ENCODE measurements around the gene UGT1A7. TPM values are rescaled to one million over a fixed set of nuclear protein-coding genes. Genes with fewer than 3 reads are reported as not detected.

Gene UGT1A7
- total RNA-seq, 1 experiment from 2014 or later, result not detected

- DNase-seq (ENCODE audit: extremely low read depth, low read depth), result no peak
These were observed 76.4 kb downstream of the UGT1A7 start for GRCh38 chr2:233758141-233758540.

- no peak for DNase-seq (ENCODE audit: extremely low read depth, low read depth)
These were observed 77.1 kb downstream of the UGT1A7 start for GRCh38 chr2:233758849-233759248.

- no peak for DNase-seq (ENCODE audit: extremely low read depth, low read depth)
These were observed 78.3 kb downstream of the UGT1A7 start, which contains the start of gene UGT1A1 for GRCh38 chr2:233760043-233760442. TSS of gene UGT1A1 (plus strand) at chr2:233760270. CDS start at chr2:233760288, 18 bp downstream.

- DNase-seq (ENCODE audit: extremely low read depth, low read depth), result no peak
These were observed 79.5 kb downstream of the UGT1A7 start for GRCh38 chr2:233761040-233761769.

- DNase-seq (ENCODE audit: extremely low read depth, low read depth), result no peak
These were observed 82.6 kb downstream of the UGT1A7 start for GRCh38 chr2:233764264-233764663.

- no peak for DNase-seq (ENCODE audit: extremely low read depth, low read depth)
These were observed 83.1 kb downstream of the UGT1A7 start for GRCh38 chr2:233764761-233765160.

- DNase-seq (ENCODE audit: extremely low read depth, low read depth), result no peak
These were observed 84.7 kb downstream of the UGT1A7 start for GRCh38 chr2:233766416-233766815.

- no peak for DNase-seq (ENCODE audit: extremely low read depth, low read depth)
These were observed 86.4 kb downstream of the UGT1A7 start for GRCh38 chr2:233768076-233768475.

- no peak for DNase-seq (ENCODE audit: extremely low read depth, low read depth)
These were observed 87.6 kb downstream of the UGT1A7 start for GRCh38 chr2:233769260-233769659.

GRCh38 chr2:233772153-233772552 is 90.5 kb downstream of the UGT1A7 start:
- no peak for DNase-seq (ENCODE audit: extremely low read depth, low read depth)

- DNase-seq (ENCODE audit: extremely low read depth, low read depth), result peak; percentile 30
These were observed 90.9 kb downstream of the UGT1A7 start for GRCh38 chr2:233772583-233772982.

- no peak for DNase-seq (ENCODE audit: extremely low read depth, low read depth)
These were observed 92.2 kb downstream of the UGT1A7 start for GRCh38 chr2:233773854-233774253.

GRCh38 chr2:233775414-233775813 is 93.7 kb downstream of the UGT1A7 start:
- no peak for DNase-seq (ENCODE audit: extremely low read depth, low read depth)

- DNase-seq (ENCODE audit: extremely low read depth, low read depth), result no peak
These were observed 96.3 kb downstream of the UGT1A7 start, which contains the start of gene MROH2A for GRCh38 chr2:233778030-233778429. TSS of gene MROH2A (plus strand) at chr2:233778330. CDS start at chr2:233779359, 1,029 bp downstream.

GRCh38 chr2:233779722-233780121 is 98.0 kb downstream of the UGT1A7 start:
- no peak for DNase-seq (ENCODE audit: extremely low read depth, low read depth)

GRCh38 chr2:233780771-233781170 is 99.1 kb downstream of the UGT1A7 start:
- DNase-seq (ENCODE audit: extremely low read depth, low read depth), result no peak

- no peak for DNase-seq (ENCODE audit: extremely low read depth, low read depth)
These were observed 107.9 kb downstream of the UGT1A7 start for GRCh38 chr2:233789554-233789953.

GRCh38 chr2:233791151-233791882 is 109.6 kb downstream of the UGT1A7 start:
- no peak for DNase-seq (ENCODE audit: extremely low read depth, low read depth)

- DNase-seq (ENCODE audit: extremely low read depth, low read depth), result no peak
These were observed 110.2 kb downstream of the UGT1A7 start for GRCh38 chr2:233791883-233792329.

GRCh38 chr2:233792720-233793119 is 111.0 kb downstream of the UGT1A7 start:
- DNase-seq (ENCODE audit: extremely low read depth, low read depth), result no peak

GRCh38 chr2:233793465-233794127 is 111.9 kb downstream of the UGT1A7 start:
- no peak for DNase-seq (ENCODE audit: extremely low read depth, low read depth)
